OCI-LY1 (cell line): ENCODE results near the gene IRF4.

Source experiments
- H2AFZ ChIP-seq: fragments of 200-600 bp; sonication (generic), shearing (Covaris generic); 2 replicates; pipeline ENCODE4 v1.6.0; 2014; ENCODE audit warnings: antibody characterized with exemption, mild to moderate bottlenecking, low read length
- H3F3A ChIP-seq: fragments of 200-600 bp; sonication (generic), shearing (Covaris generic); 2 replicates; pipeline ENCODE4 v1.6.0; 2014; ENCODE audit warnings: mild to moderate bottlenecking, antibody characterized with exemption, low read length, moderate library complexity; ENCODE audit not compliant: insufficient read depth
- H3K27ac ChIP-seq: fragments of 200-600 bp; sonication (generic); 2 replicates; pipeline ENCODE4 v1.5.1; 2014; ENCODE audit warnings: low read length, mixed run types, mild to moderate bottlenecking, low read depth; ENCODE audit not compliant: poor library complexity, severe bottlenecking
- H3K27me3 ChIP-seq: fragments of 200-600 bp; sonication (generic); 2 replicates; pipeline ENCODE4 v1.6.0; 2014; ENCODE audit warnings: antibody characterized with exemption, mild to moderate bottlenecking, low read length, moderate library complexity; ENCODE audit not compliant: insufficient read depth
- H3K36me3 ChIP-seq: fragments of 200-600 bp; sonication (generic); 2 replicates; pipeline ENCODE4 v1.6.1; 2014; ENCODE audit warnings: mild to moderate bottlenecking, antibody characterized with exemption, low read length, moderate library complexity, mixed read lengths; ENCODE audit not compliant: insufficient read depth
- H3K4me1 ChIP-seq: fragments of 200-600 bp; sonication (generic); 2 replicates; pipeline ENCODE4 v1.5.1; 2014; ENCODE audit warnings: mild to moderate bottlenecking, low read length, moderate library complexity; ENCODE audit not compliant: insufficient read depth, severe bottlenecking
- H3K4me2 ChIP-seq: fragments of 200-600 bp; sonication (generic), shearing (Covaris generic); 2 replicates; pipeline ENCODE4 v1.6.1; 2014; ENCODE audit warnings: low read length
- H3K4me3 ChIP-seq: fragments of 200-600 bp; sonication (generic); 2 replicates; pipeline ENCODE4 v1.5.1; 2014; ENCODE audit warnings: low read length, low read depth, mild to moderate bottlenecking, mixed read lengths; ENCODE audit not compliant: poor library complexity, severe bottlenecking
- H3K79me2 ChIP-seq: fragments of 200-600 bp; shearing (Covaris generic); 2 replicates; pipeline ENCODE4 v1.6.1; 2016; ENCODE audit warnings: mixed run types, low read length, mixed read lengths; ENCODE audit not compliant: insufficient read depth
- H3K9ac ChIP-seq: fragments of 200-600 bp; sonication (generic), shearing (Covaris generic); 2 replicates; pipeline ENCODE4 v1.6.1; 2014; ENCODE audit warnings: mild to moderate bottlenecking, low read length, mixed read lengths
- H3K9me2 ChIP-seq: fragments of 200-600 bp; sonication (generic), shearing (Covaris generic); 2 replicates; pipeline ENCODE4 v1.6.1; 2014; ENCODE audit warnings: low read depth, mild to moderate bottlenecking, low read length, mixed read lengths
- H3K9me3 ChIP-seq: fragments of 200-600 bp; shearing (Covaris generic); 2 replicates; pipeline ENCODE4 v1.6.1; 2014; ENCODE audit warnings: low read length, mixed read lengths
- H4K20me1 ChIP-seq: fragments of 200-600 bp; sonication (generic), shearing (Covaris generic); 2 replicates; pipeline ENCODE4 v1.6.0; 2016; ENCODE audit warnings: mild to moderate bottlenecking, low read length; ENCODE audit not compliant: insufficient read depth
- EZH2 ChIP-seq: fragments of 200-600 bp; sonication (generic), shearing (Covaris generic); IDR thresholded peaks from 2 replicates; pipeline ENCODE4 v1.8.0; 2017; ENCODE audit warnings: borderline replicate concordance, mixed run types, mild to moderate bottlenecking, antibody characterized with exemption, low read length, moderate library complexity, mixed read lengths
- TF ChIP-seq, protein P1 (sequence below): fragments of 200-600 bp; sonication (generic), shearing (Covaris generic); IDR thresholded peaks from 2 replicates; pipeline ENCODE4 v1.5.1; 2017; ENCODE audit warnings: mild to moderate bottlenecking, antibody characterized with exemption, low read length, moderate library complexity, mixed read lengths

The IRF4 gene

DNA sequence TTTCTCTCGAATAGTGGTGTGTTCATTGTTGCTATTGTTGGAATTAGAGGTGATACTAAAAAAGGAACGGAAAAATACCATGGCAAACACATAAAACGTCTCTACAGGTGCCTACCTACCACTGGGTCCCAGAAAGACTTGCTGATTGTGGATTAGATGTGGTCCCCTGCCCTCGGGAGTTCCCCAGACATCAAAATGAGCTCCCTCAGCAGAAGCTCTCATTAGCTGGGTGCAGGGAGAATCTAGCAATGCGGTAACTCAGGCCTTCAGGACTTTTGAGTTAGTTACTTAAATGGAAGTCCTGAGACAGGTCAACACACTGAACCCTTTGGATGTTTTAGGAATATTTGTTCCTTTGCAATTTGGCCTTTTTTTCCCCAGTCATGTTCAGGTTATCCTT lies 6.1 kb downstream of the IRF4 start:
- Histone ChIP-seq H3K27me3 (no peaks in the 10 kb centered on the region), H3K4me2 (no peak overlapping the region), H4K20me1 (no peaks in the 10 kb centered on the region)

DNA sequence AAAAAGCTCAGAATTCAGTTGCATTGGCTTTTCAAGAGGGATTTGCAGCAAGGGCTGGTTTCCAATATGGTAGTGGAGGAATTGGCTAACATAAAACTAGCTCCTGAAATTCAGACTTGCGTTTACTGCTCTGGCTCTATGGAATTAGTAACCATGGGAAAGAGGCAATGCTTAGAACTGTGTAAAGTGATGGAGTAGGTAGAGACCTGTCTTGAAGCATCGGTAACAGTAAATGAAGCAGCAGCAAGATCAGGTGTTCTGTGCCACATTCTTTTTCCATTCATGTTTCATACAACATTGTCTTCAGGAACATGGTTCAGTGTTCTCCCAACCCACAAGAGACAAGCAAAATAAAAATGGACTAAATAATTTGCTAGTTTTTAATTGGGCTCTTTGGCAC lies 6.5 kb downstream of the IRF4 start:
- Histone ChIP-seq H3F3A (no peaks in the 10 kb centered on the region), H4K20me1 (no peaks in the 10 kb centered on the region), H2AFZ (no peak overlapping the region), H3K4me3 (no peak overlapping the region), H3K27me3 (no peaks in the 10 kb centered on the region), H3K36me3 (peaks cover 93% of the 10 kb centered on the region), H3K9ac (no peak overlapping the region), H3K9me3 (no peaks in the 10 kb centered on the region), H3K9me2 (no peaks in the 10 kb centered on the region), H3K4me2 (no peak overlapping the region), H3K4me1 (peaks cover 41% of the 10 kb centered on the region), H3K79me2 (no peaks in the 10 kb centered on the region; the same call in 1 of the 2 replicates), H3K27ac (no peak overlapping the region)
- TF ChIP-seq EZH2: no peak
- TF ChIP-seq, protein P1, sequence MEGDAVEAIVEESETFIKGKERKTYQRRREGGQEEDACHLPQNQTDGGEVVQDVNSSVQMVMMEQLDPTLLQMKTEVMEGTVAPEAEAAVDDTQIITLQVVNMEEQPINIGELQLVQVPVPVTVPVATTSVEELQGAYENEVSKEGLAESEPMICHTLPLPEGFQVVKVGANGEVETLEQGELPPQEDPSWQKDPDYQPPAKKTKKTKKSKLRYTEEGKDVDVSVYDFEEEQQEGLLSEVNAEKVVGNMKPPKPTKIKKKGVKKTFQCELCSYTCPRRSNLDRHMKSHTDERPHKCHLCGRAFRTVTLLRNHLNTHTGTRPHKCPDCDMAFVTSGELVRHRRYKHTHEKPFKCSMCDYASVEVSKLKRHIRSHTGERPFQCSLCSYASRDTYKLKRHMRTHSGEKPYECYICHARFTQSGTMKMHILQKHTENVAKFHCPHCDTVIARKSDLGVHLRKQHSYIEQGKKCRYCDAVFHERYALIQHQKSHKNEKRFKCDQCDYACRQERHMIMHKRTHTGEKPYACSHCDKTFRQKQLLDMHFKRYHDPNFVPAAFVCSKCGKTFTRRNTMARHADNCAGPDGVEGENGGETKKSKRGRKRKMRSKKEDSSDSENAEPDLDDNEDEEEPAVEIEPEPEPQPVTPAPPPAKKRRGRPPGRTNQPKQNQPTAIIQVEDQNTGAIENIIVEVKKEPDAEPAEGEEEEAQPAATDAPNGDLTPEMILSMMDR: no peak

More for the DNA sequence above, 6.1 kb downstream of the IRF4 start:
- no peak overlapping the region for H2AFZ ChIP-seq
- H3K36me3 ChIP-seq: peaks cover 92% of the 10 kb centered on the region
- H3F3A ChIP-seq: no peaks in the 10 kb centered on the region
- no peak overlapping the region for H3K9ac ChIP-seq
- TF ChIP-seq, protein P1: no peak
- TF ChIP-seq EZH2: no peak
- no peaks in the 10 kb centered on the region for H3K9me3 ChIP-seq
- H3K79me2 ChIP-seq: no peaks in the 10 kb centered on the region; the same call in 1 of the 2 replicates
- H3K4me3 ChIP-seq: no peak overlapping the region
- no peaks in the 10 kb centered on the region for H3K9me2 ChIP-seq
- peaks cover 38% of the 10 kb centered on the region for H3K4me1 ChIP-seq
- H3K27ac ChIP-seq: no peak overlapping the region

DNA sequence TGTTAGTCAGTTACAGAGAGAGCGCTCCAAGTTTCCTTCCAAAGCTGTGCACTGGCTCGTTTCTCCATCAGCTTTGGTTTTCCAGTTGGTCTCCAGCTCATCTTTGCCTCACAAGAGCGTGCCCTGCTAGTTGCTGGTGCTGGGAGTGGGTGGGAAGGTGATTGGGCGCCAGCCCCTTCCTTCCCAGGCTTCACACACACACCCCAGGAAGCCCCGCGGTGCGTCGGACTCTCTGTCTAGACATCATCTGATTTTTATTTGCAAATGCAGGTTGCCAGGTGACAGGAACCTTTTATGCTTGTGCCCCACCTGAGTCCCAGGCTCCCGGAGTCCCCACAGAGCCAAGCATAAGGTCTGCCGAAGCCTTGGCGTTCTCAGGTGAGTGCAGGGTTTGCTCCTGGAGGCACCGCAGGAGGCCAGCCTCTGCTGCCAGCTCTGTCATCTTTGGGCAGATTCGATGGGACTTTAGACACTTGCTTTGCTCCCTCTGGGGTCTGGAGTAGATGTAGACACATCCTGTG lies 7.1 kb downstream of the IRF4 start:
- H3K79me2 ChIP-seq: no peaks in the 10 kb centered on the region; the same call in 1 of the 2 replicates
- no peaks in the 10 kb centered on the region for H3K9me3 ChIP-seq
- H3K4me3 ChIP-seq: no peak overlapping the region
- H4K20me1 ChIP-seq: no peaks in the 10 kb centered on the region
- no peaks in the 10 kb centered on the region for H3K9me2 ChIP-seq
- peaks cover 46% of the 10 kb centered on the region for H3K4me1 ChIP-seq
- H3K9ac ChIP-seq: no peak overlapping the region
- no peak overlapping the region for H3K27ac ChIP-seq
- H3K4me2 ChIP-seq: no peak overlapping the region
- no peak for TF ChIP-seq EZH2
- TF ChIP-seq, protein P1: no peak
- peaks cover 93% of the 10 kb centered on the region for H3K36me3 ChIP-seq
- H3K27me3 ChIP-seq: no peaks in the 10 kb centered on the region
- H3F3A ChIP-seq: no peaks in the 10 kb centered on the region
- no peak overlapping the region for H2AFZ ChIP-seq
